Retinal pigment epithelial cell (primary cell): ENCODE measurements around the gene USP35.

Source experiments
- DNase-seq: peaks from one replicate; pipeline ENCODE4 v3.0.0-alpha.2; 2010; ENCODE audit warnings: low read depth
- H3K4me3 ChIP-seq: 2 replicates; pipeline ENCODE4 v1.5.1; 2011; ENCODE audit warnings: mild to moderate bottlenecking, low read length, control low read depth, moderate library complexity
- TF ChIP-seq, protein P1 (sequence below): conservative IDR thresholded peaks from 2 replicates; pipeline ENCODE4 v1.5.1; 2011; ENCODE audit warnings: low read depth, low read length, control low read depth, inconsistent platforms

USP35 gene

DNA sequence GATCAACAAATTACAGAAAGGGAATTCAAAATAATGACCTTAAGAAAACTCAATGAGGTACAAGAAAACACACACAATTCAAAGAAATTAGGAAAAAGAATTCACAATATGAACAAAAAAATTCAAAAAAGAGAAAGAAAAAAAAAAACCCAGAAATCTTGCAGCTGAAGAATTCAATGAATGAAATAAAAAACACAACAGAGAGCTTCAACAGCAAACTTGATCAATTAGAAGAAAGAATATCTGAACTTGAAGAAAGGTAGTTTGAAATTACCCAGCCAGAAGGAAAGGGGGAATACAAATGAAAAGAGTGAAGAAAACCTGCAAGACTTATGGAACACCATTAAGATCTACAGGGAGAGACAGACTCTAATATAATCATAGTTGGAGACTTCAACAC is 52.8 kb downstream of the USP35 start:
- no peak overlapping the region for H3K4me3 ChIP-seq
- TF ChIP-seq, protein P1, sequence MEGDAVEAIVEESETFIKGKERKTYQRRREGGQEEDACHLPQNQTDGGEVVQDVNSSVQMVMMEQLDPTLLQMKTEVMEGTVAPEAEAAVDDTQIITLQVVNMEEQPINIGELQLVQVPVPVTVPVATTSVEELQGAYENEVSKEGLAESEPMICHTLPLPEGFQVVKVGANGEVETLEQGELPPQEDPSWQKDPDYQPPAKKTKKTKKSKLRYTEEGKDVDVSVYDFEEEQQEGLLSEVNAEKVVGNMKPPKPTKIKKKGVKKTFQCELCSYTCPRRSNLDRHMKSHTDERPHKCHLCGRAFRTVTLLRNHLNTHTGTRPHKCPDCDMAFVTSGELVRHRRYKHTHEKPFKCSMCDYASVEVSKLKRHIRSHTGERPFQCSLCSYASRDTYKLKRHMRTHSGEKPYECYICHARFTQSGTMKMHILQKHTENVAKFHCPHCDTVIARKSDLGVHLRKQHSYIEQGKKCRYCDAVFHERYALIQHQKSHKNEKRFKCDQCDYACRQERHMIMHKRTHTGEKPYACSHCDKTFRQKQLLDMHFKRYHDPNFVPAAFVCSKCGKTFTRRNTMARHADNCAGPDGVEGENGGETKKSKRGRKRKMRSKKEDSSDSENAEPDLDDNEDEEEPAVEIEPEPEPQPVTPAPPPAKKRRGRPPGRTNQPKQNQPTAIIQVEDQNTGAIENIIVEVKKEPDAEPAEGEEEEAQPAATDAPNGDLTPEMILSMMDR: no peak

DNA sequence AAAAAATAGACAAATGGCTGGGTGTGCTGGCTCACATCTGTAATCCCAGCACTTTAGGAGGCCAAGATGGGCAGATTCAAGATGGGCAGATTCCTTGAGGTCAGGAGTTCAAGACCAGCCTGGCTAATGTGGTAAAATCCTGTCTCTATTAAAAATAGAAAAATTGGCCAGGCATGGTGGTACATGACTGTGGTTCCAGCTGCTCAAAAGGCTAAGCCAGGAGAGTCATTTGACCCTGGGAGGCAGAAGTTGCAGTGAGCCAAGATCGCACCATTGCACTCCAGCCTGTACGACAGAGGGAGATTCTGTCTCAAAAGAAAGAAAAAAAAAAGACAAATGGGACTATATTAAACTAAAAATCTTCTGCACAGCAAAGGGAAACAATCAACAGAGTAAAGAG is 55.4 kb downstream of the USP35 start:
- TF ChIP-seq, protein P1: no peak
- no peak for DNase-seq
- no peak overlapping the region for H3K4me3 ChIP-seq

More for the DNA sequence above, 52.8 kb downstream of the USP35 start:
- no peak for DNase-seq

DNA sequence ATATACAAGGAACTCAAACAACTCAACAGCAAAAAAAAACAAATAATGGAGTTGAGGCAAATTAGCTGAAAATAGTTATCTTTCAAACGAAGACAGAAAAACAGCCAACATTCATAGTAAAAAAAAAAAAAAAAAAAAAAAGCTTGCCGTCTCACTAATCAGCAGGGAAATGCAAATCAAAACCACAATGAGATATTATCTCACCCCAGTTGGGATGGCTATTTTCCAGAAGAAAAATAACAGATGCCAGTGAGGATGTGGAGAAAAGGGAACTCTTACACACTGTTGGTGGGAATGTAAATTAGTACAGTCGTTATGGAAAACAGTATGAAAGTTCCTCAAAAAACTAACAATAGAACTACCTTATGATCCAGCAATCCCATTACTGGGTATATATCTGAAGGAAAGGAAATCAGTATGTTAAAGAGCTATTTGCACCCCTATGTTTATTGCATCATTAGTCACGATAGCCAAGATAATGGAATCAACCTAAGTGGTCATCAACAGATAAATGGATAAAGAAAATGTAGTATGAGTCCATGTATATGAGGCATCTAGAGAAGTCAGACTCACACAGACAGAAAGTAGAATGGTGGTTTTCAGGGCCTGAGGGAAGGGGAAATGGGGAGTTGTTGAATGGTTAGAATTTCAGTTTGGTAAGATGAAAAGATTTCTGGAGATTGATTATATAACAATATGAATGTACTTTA is 56.0 kb downstream of the USP35 start:
- TF ChIP-seq, protein P1: no peak
- no peak for DNase-seq
- no peak overlapping the region for H3K4me3 ChIP-seq

DNA sequence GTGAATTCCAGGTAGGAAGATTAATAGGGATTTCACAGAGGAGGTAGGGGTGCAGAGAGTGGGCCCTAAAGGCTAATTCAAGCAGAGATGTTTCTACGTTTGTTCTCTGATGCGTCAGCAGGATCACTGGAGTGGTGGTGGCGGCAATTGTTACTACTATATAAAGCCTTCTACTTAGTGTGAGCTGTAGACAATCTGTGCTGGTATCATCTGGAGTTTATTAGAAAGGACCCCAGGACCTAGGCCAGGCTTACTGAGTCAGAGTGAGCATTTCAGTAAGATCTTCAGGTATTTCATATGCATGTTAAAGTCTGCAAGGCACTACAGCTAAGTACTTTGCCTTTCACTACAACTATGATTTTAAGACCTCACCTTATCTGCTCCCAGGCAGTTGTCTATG is 59.5 kb downstream of the USP35 start:
- no peak for DNase-seq
- TF ChIP-seq, protein P1: no peak

DNA sequence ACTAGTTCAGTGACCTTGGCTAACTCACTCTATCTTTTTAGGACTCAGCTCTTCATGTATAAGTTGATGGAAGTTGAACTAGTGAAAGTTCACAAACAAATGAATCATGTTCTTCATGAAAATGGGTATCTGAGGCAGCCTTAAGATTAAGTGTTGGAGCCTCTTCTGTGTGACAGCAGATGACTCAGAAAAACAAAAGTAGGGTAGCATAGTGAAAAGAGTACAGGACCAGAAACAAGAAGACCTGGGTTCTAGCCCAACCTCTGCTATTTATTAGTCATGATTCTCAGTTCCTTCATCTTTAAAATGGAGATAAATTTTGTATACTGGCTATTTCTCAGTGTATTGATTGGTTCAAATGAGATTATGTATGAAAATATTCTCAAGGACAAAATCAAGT is 60.2 kb downstream of the USP35 start:
- no peak for DNase-seq
- H3K4me3 ChIP-seq: no peak overlapping the region
- TF ChIP-seq, protein P1: no peak

More for the DNA sequence above, 59.5 kb downstream of the USP35 start:
- H3K4me3 ChIP-seq: no peak overlapping the region

DNA sequence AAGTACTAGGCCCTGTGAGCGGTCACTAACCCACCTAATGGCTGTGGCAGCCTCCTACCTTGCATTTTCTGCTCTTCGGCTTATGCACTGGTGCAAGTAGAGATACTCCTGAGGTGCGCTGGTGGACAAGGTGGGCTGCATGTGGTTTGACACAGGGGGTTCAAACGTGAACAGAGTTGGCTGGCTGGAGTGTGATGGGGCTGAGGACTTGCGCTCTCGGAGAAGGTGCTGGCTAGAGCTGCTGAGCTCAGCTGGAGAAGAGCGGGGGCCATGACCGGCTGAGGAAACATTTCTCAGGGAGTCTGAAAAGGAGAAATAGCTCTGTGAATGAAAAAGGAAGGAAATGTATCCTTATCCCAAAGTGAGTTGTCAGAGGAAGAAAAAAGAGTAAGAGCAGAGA is 61.4 kb downstream of the USP35 start:
- TF ChIP-seq, protein P1: no peak
- H3K4me3 ChIP-seq: no peak overlapping the region
- no peak for DNase-seq

DNA sequence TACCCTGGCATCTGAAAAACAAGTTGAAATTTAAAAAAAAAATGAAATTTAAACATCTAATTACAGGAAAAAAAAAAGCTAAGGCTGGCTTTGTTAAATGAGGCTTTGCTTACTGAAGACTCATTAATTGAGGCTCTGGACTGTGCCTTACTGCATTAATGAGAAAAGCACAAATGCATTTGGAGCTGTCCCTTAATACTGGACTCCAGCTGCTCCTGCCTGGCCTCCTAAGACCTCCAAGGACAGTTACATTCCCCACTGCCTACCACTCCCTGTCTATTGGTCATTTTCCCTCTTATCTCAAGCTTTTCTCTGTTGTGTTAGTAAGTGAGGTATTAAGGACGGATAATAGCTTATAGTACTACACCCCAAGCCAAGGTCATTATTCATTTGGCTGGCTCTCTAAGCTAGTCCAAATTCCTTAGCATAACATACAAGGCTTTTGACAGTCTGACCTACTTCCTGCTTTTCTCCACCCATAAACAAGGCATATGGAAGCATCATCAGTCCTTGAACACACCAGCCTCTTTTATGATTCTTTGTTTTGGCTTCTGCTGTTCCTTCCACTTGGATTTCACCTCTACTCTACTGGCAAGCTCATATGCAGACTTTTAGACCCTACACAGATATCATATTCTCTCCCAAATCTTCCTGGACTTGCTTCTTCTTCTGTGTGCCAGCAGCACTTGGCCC is 62.5 kb downstream of the USP35 start:
- DNase-seq: peak; percentile 84
- H3K4me3 ChIP-seq: no peak overlapping the region
- TF ChIP-seq, protein P1: no peak
